Prostate gland (tissue), 2 donors: Measurements from ENCODE around the gene DLEC1. TPM values are rescaled to one million over a fixed set of nuclear protein-coding genes. Genes with fewer than 3 reads are reported as not detected.

Experiments
- DNase-seq: peaks from one replicate; pipeline ENCODE4 v3.0.0-alpha.2; 2019; ENCODE audit warnings: low spot score
- H3K27ac ChIP-seq, 2 donors: fragments of 200-600 bp; sonication (generic); 2 replicates each; pipeline ENCODE4 v1.5.1; 2017 to 2019
- H3K27me3 ChIP-seq: fragments of 200-600 bp; sonication (generic); replicated peaks from 2 replicates; pipeline ENCODE4 v1.5.1; 2019; ENCODE audit not compliant: insufficient read depth
- H3K36me3 ChIP-seq, 2 donors: fragments of 200-600 bp; sonication (generic); 1 replicate in 1 of 2; 2 replicates in 1 of 2; pipeline versions ENCODE4 v1.5.1 to v1.8.1; 2017 to 2019
- H3K4me1 ChIP-seq: fragments of 200-600 bp; sonication (generic); replicated peaks from 2 replicates; pipeline ENCODE4 v1.5.1; 2019
- H3K4me3 ChIP-seq, 2 donors: fragments of 200-600 bp; sonication (generic); 2 replicates each; pipeline ENCODE4 v1.5.1; 2017 to 2019
- H3K9me3 ChIP-seq: fragments of 200-600 bp; sonication (generic); 2 replicates; pipeline ENCODE4 v1.5.1; 2017
- CTCF ChIP-seq, 4 experiments: fragments of 200-600 bp in 2 of 4; fragments of 450-650 bp in 2 of 4; sonication (generic) in 2 of 4; IDR thresholded peaks; 1 replicate in 3 of 4; 2 replicates in 1 of 4; pipeline ENCODE4 v1.5.1; 2016 to 2019; ENCODE audit warnings: antibody characterized with exemption in 4 of 4, mild to moderate bottlenecking in 2 of 4, moderate library complexity in 2 of 4
- POLR2A ChIP-seq: fragments of 450-650 bp; IDR thresholded peaks from one replicate; pipeline ENCODE4 v1.6.1; 2016; ENCODE audit warnings: antibody characterized with exemption, mild to moderate bottlenecking
- POLR2AphosphoS5 ChIP-seq: sonication (generic); formaldehyde crosslinking; IDR thresholded peaks from one replicate; pipeline ENCODE4 v1.6.1; 2017; ENCODE audit warnings: antibody characterized with exemption
- WGBS: methylation state at CpG from one replicate; pipeline ENCODE4 v1.1.5; 2018; 5-methylcytosine and 5-hydroxymethylcytosine counted together
- intact Hi-C: fragments of 100-400 bp; cut with DNase I; formaldehyde crosslinking; loops from one replicate; pipeline ENCODE4 v1.14.2; 2022
- total RNA-seq, 2 donors: library from RNA; depleted of rRNA; stranded (reverse); fragments of >200 nt; gene quantifications; one replicate each; pipeline ENCODE4 v1.1.0, GENCODE V29; 2016

The DLEC1 gene
- total RNA-seq, 2 donors from 2014 or later: 0.32 to 13.1 TPM

- H3K27me3 ChIP-seq: no peaks in the 10 kb centered on the region
- WGBS: 75% methylated on average over 1 of the region's 1 CpG
- peaks cover 3% of the 10 kb centered on the region for H3K4me1 ChIP-seq
- no peak for TF ChIP-seq POLR2A
- TF ChIP-seq CTCF (IDR thresholded peaks at IDR 0.05): no peak
- no peak for TF ChIP-seq POLR2AphosphoS5
- no peaks in the 10 kb centered on the region for H3K36me3 ChIP-seq
- intact Hi-C loops: no loop called here
- H3K27ac ChIP-seq: no peak overlapping the region
- no peaks in the 10 kb centered on the region for H3K9me3 ChIP-seq
- H3K4me3 ChIP-seq: no peak overlapping the region
- DNase-seq: no peak
Observed at GRCh38 chr3:38142959-38143358, 104.0 kb downstream of the DLEC1 start.

GRCh38 chr3:38143511-38143910, 104.5 kb downstream of the DLEC1 start:
- H3K27me3 ChIP-seq: no peaks in the 10 kb centered on the region
- H3K4me3 ChIP-seq: no peak overlapping the region
- intact Hi-C loops: no loop called here
- H3K4me1 ChIP-seq: peaks cover 3% of the 10 kb centered on the region
- no peaks in the 10 kb centered on the region for H3K9me3 ChIP-seq
- H3K27ac ChIP-seq: no peak overlapping the region
- DNase-seq: no peak
- 83% methylated on average over 3 of the region's 3 CpGs for WGBS
- TF ChIP-seq POLR2A (no peak), POLR2AphosphoS5 (no peak), CTCF (IDR thresholded peaks at IDR 0.05) (no peak)
- H3K36me3 ChIP-seq: no peaks in the 10 kb centered on the region

GRCh38 chr3:38146504-38146903, 107.5 kb downstream of the DLEC1 start:
- H3K4me1 ChIP-seq: no peaks in the 10 kb centered on the region
- H3K9me3 ChIP-seq: no peaks in the 10 kb centered on the region
- no peaks in the 10 kb centered on the region for H3K27me3 ChIP-seq
- intact Hi-C loops: no loop called here
- H3K27ac ChIP-seq: no peak overlapping the region
- no peak for TF ChIP-seq POLR2AphosphoS5
- no peak for TF ChIP-seq CTCF (IDR thresholded peaks at IDR 0.05)
- TF ChIP-seq POLR2A: no peak
- DNase-seq: no peak
- H3K4me3 ChIP-seq: no peak overlapping the region
- no peaks in the 10 kb centered on the region for H3K36me3 ChIP-seq
- WGBS: 90% methylated on average over 2 of the region's 2 CpGs

GRCh38 chr3:38147421-38147820, 108.4 kb downstream of the DLEC1 start:
- no peak for TF ChIP-seq CTCF (IDR thresholded peaks at IDR 0.05)
- no peak for TF ChIP-seq POLR2A
- no peak for TF ChIP-seq POLR2AphosphoS5
- Histone ChIP-seq H3K27ac (no peak overlapping the region), H3K4me3 (no peak overlapping the region), H3K4me1 (no peaks in the 10 kb centered on the region), H3K9me3 (no peaks in the 10 kb centered on the region), H3K36me3 (no peaks in the 10 kb centered on the region), H3K27me3 (no peaks in the 10 kb centered on the region)
- WGBS: 93% methylated on average over 3 of the region's 3 CpGs
- intact Hi-C loops: no loop called here
- DNase-seq: no peak

GRCh38 chr3:38148311-38148882, 109.4 kb downstream of the DLEC1 start:
- 78% methylated on average over 5 of the region's 5 CpGs for WGBS
- Histone ChIP-seq H3K36me3 (no peaks in the 10 kb centered on the region), H3K27me3 (no peaks in the 10 kb centered on the region), H3K27ac (no peak overlapping the region), H3K4me3 (no peak overlapping the region), H3K9me3 (no peaks in the 10 kb centered on the region), H3K4me1 (no peaks in the 10 kb centered on the region)
- TF ChIP-seq CTCF (IDR thresholded peaks at IDR 0.05) (no peak), POLR2AphosphoS5 (no peak), POLR2A (no peak)
- DNase-seq: no peak
- intact Hi-C loops: no loop called here
